HepG2 (cell line): ENCODE results near the gene GNG12. TPM values are rescaled to one million over a fixed set of nuclear protein-coding genes. Genes with fewer than 3 reads are reported as not detected.
A peak's percentile ranks its signal among the peaks of the same experiment; 100 is the strongest.

ENCODE experiments used
- MTA3 ChIP-seq: sonication (generic); formaldehyde crosslinking; IDR thresholded peaks from 2 replicates; pipeline ENCODE4 v1.4.0; 2020; ENCODE audit warnings: missing genetic modification reagents
- NBN ChIP-seq: fragments of 450-650 bp; conservative IDR thresholded peaks from 2 replicates; pipeline ENCODE4 v1.6.1; 2017
- SALL1 ChIP-seq: sonication (generic); formaldehyde crosslinking; IDR thresholded peaks from 2 replicates; pipeline ENCODE4 v1.8.0; 2022; ENCODE audit warnings: mild to moderate bottlenecking, missing genetic modification reagents
- SNAPC4 ChIP-seq: sonication (generic); formaldehyde crosslinking; IDR thresholded peaks from 2 replicates; pipeline ENCODE4 v1.4.0; 2020; ENCODE audit warnings: mild to moderate bottlenecking, missing genetic modification reagents
- ZNF282 ChIP-seq: fragments of 450-650 bp; IDR thresholded peaks from 2 replicates; pipeline ENCODE4 v1.6.1; 2018; ENCODE audit not compliant: partially characterized antibody
- ZNF318 ChIP-seq: sonication (generic); formaldehyde crosslinking; IDR thresholded peaks from 2 replicates; pipeline ENCODE4 v1.4.0; 2020; ENCODE audit warnings: mild to moderate bottlenecking, missing genetic modification reagents
- ZNF407 ChIP-seq: sonication (generic); formaldehyde crosslinking; IDR thresholded peaks from one replicate; pipeline ENCODE4 v1.5.1; 2020; ENCODE audit warnings: mild to moderate bottlenecking, missing genetic modification reagents; ENCODE audit errors: not compliant biosample characterization
- polyA plus RNA-seq, 8 experiments: library from polyadenylated mRNA; depleted of rRNA in 3 of 8; stranded (reverse) in 7 of 8; unstranded in 1 of 8; fragments of >200 nt; fragmentation: Illumina TruSeq in 4 of 8; extraction: Trizol in 4 of 8; gene quantifications; 2 replicates each; pipeline versions ENCODE4 v1.2.1 to v1.2.3, GENCODE V29; 2011 to 2016; ENCODE audit warnings: low read depth in 4 of 8, missing spikeins in 1 of 8, mixed read lengths in 1 of 8; ENCODE audit not compliant: insufficient read depth in 1 of 8
- total RNA-seq, 5 experiments: library from RNA; depleted of rRNA; stranded (reverse); fragments of >200 nt; fragmentation: Illumina TruSeq; extraction: Trizol; gene quantifications; 2 replicates each; pipeline ENCODE4 v1.2.3, GENCODE V29; 2016; ENCODE audit warnings: low read depth in 1 of 5

GNG12 gene
- total and polyA plus RNA-seq, 2 of the 13 experiments (the other 11 are each of a cell fraction or from before 2014, with no cell fraction given) = 0.11 TPM

- TF ChIP-seq ZNF407 (CRISPR knock-in tag) (peak; percentile 78), ZNF282 (no peak), NBN (no peak), SNAPC4 (CRISPR knock-in tag) (0 out of 2 replicates have a peak, but pooled peaks have one; percentile 72), MTA3 (CRISPR knock-in tag) (no peak), ZNF318 (CRISPR knock-in tag) (no peak), SALL1 (CRISPR knock-in tag) (peak; percentile 95)
Observed at GRCh38 chr1:67685067-67685557, 148.2 kb downstream of the GNG12 start, which contains the start of gene GADD45A (continued).
